C4-2B (cell line): ENCODE measurements around the gene FREM2.

Source experiments
- CTCF ChIP-seq: fragments of 450-650 bp; conservative IDR thresholded peaks from 2 replicates; pipeline ENCODE4 v1.5.1; 2017; ENCODE audit warnings: mild to moderate bottlenecking
- ZFX ChIP-seq: fragments of 450-650 bp; IDR thresholded peaks from 2 replicates; pipeline ENCODE4 v1.6.1; 2017

GRCh38 chr13:38735665-38736440 is 49.0 kb downstream of the FREM2 start:
- no peak for TF ChIP-seq CTCF
- TF ChIP-seq ZFX, result no peak
